Mesothelial cell of epicardium (in vitro differentiated cells): ENCODE data around the gene ZNF514. TPM values are rescaled to one million over a fixed set of nuclear protein-coding genes. Genes with fewer than 3 reads are reported as not detected.
"Not testable (repeated sequence)": the region's sequence is repeated elsewhere in the genome, so short reads cannot be mapped to it uniquely, and the experiment has no call there.

Source experiments
- DNase-seq, 2 experiments: peaks; one replicate each; pipeline ENCODE4 v3.0.0; 2021; ENCODE audit warnings: low spot score in 2 of 2; ENCODE audit not compliant: unreplicated experiment in 2 of 2
- H3K27ac Mint-ChIP-seq: 2 replicates; pipeline ENCODE4 v1.8.0; 2021; ENCODE audit warnings: mixed read lengths
- H3K27me3 Mint-ChIP-seq: 2 replicates; pipeline ENCODE4 v1.8.0; 2021; ENCODE audit warnings: low read depth, mixed read lengths
- H3K36me3 Mint-ChIP-seq: 2 replicates; pipeline ENCODE4 v1.8.0; 2021; ENCODE audit warnings: mixed read lengths
- H3K4me1 Mint-ChIP-seq: 2 replicates; pipeline ENCODE4 v1.8.0; 2021; ENCODE audit warnings: mixed read lengths
- H3K4me3 Mint-ChIP-seq: 2 replicates; pipeline ENCODE4 v1.8.0; 2021; ENCODE audit warnings: mild to moderate bottlenecking, moderate library complexity, mixed read lengths
- H3K9me3 Mint-ChIP-seq: 2 replicates; pipeline ENCODE4 v1.8.0; 2021; ENCODE audit warnings: mixed read lengths
- total RNA-seq: library from RNA; stranded (reverse); gene quantifications from 3 replicates; pipeline ENCODE4 v1.2.1, GENCODE V29; 2021
- TF ChIP-seq, protein P1 (sequence below): fragments of 200-600 bp; sonication (generic); IDR thresholded peaks from one replicate; pipeline ENCODE4 v1.5.0; 2021; ENCODE audit warnings: antibody characterized with exemption; ENCODE audit not compliant: unreplicated experiment

The ZNF514 gene
- total RNA-seq, 1 donor from 2014 or later = 36.4 TPM

DNA sequence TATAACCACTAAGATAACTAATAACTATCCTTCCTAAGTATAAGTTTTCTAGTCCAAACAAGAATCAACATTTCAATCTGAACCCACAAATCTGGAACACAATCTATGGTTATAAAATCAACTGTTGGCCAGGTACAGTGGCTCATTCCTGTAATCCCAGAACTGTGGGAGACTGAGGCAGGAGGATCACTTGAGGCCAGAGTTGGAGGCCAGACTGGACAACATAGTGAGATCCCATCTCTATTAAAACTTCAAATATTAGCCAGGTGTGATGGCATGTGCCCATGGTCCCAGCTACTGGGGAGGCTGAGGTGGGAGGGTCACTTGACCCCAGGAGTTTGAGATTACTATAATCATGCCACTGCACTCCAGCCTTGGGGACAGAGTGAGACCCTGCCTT, 49.3 kb downstream of the ZNF514 start:
- H3K27ac Mint-ChIP-seq = no peak overlapping the region
- no peaks in the 10 kb centered on the region for H3K4me1 Mint-ChIP-seq
- DNase-seq = no peak
- H3K4me3 Mint-ChIP-seq = no peak overlapping the region
- H3K27me3 Mint-ChIP-seq = no peaks in the 10 kb centered on the region
- TF ChIP-seq, protein P1, sequence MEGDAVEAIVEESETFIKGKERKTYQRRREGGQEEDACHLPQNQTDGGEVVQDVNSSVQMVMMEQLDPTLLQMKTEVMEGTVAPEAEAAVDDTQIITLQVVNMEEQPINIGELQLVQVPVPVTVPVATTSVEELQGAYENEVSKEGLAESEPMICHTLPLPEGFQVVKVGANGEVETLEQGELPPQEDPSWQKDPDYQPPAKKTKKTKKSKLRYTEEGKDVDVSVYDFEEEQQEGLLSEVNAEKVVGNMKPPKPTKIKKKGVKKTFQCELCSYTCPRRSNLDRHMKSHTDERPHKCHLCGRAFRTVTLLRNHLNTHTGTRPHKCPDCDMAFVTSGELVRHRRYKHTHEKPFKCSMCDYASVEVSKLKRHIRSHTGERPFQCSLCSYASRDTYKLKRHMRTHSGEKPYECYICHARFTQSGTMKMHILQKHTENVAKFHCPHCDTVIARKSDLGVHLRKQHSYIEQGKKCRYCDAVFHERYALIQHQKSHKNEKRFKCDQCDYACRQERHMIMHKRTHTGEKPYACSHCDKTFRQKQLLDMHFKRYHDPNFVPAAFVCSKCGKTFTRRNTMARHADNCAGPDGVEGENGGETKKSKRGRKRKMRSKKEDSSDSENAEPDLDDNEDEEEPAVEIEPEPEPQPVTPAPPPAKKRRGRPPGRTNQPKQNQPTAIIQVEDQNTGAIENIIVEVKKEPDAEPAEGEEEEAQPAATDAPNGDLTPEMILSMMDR = no peak
- H3K9me3 Mint-ChIP-seq = no peaks in the 10 kb centered on the region
- H3K36me3 Mint-ChIP-seq = peaks cover 33% of the 10 kb centered on the region

DNA sequence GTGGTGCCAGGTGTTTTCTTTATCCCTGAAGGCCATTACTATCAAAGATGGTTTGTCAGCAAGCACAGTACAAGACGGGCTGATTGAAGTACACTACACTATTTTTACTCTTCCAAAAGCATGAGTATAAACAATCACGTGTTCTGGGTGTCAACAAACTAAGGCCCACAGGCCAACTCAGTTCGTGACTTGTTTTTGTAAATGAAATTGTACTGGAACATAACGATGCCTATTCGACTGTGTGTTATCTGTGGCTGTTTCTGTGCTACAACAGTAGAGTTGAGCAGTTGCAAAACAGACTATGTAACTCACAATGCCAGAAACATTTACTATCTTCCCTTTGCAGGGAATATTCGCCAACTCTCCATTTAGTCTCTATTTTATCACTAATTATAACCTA, 50.4 kb downstream of the ZNF514 start:
- H3K36me3 Mint-ChIP-seq = peaks cover 30% of the 10 kb centered on the region
- no peaks in the 10 kb centered on the region for H3K4me1 Mint-ChIP-seq
- no peaks in the 10 kb centered on the region for H3K9me3 Mint-ChIP-seq
- no peak overlapping the region for H3K27ac Mint-ChIP-seq
- TF ChIP-seq, protein P1 = no peak
- DNase-seq = no peak
- H3K27me3 Mint-ChIP-seq = no peaks in the 10 kb centered on the region
- H3K4me3 Mint-ChIP-seq = no peak overlapping the region

DNA sequence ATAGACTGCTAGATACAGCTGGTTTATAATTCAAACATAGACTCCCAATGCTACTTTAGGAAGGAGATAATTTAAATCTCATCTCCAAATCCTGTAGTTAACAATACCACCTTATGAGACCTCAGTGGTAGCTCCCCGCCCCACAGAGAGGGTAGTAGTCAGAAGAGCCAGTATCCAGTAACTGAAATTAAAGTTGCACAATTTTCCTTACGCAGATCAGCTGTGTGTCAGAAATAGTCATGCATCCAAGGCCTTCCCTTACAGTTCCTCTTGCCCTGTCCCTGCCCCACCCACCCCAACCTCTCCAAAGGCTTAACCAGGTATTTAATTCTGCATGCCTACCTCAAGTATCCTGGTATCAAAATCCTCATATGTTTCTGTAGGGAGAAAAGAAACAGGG, 53.6 kb downstream of the ZNF514 start:
- Mint-ChIP-seq H3K27ac (no peak overlapping the region), H3K27me3 (no peaks in the 10 kb centered on the region), H3K9me3 (no peaks in the 10 kb centered on the region), H3K4me1 (no peaks in the 10 kb centered on the region), H3K4me3 (no peak overlapping the region), H3K36me3 (peaks cover 37% of the 10 kb centered on the region)
- DNase-seq = no peak
- TF ChIP-seq, protein P1 = no peak

DNA sequence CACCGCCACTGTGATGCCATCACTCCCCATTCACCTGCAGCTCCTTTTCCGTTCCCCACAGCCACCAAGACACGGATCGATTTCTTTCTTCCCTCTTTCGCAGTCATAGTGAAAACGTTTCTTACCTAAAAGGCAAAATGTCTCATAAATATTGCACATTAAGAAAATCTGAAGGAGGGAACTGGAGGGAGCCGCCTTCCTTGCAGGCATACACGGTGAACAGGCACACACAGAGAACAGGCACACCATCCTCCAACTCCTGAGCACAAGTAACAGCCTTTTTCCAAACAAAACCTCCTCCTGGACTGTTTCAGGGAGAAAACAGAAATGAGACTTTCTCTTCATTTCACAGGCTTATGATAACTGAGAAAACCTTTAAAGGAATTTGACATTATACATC, 55.0 kb downstream of the ZNF514 start:
- H3K4me1 Mint-ChIP-seq = no peaks in the 10 kb centered on the region
- H3K27ac Mint-ChIP-seq = no peak overlapping the region
- H3K36me3 Mint-ChIP-seq = peaks cover 40% of the 10 kb centered on the region
- TF ChIP-seq, protein P1 = no peak
- no peak for DNase-seq
- H3K4me3 Mint-ChIP-seq = no peak overlapping the region
- H3K9me3 Mint-ChIP-seq = no peaks in the 10 kb centered on the region
- no peaks in the 10 kb centered on the region for H3K27me3 Mint-ChIP-seq

DNA sequence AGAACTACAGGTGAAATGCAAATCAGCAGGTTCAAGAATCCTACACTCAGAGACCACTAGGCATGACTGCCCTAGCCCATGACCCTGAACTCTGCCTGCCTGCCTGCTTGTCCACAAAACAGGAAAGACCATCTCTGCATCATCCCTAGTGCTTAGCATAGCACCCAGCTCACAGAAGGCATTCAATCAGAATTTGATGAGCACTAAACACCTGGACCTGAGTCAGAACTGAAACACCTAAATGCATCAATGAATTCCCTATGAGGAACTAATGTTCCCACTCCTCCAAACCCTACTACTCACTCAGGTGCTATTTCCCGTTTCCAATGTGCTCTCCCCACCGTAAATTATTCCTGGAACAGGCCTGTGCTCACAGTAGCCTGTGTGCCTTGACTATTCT, 59.7 kb downstream of the ZNF514 start:
- TF ChIP-seq, protein P1 = no peak
- Mint-ChIP-seq H3K27me3 (no peaks in the 10 kb centered on the region), H3K27ac (no peak overlapping the region), H3K4me1 (no peaks in the 10 kb centered on the region), H3K36me3 (peaks cover 62% of the 10 kb centered on the region), H3K9me3 (peaks cover 12% of the 10 kb centered on the region), H3K4me3 (no peak overlapping the region)
- DNase-seq = no peak

DNA sequence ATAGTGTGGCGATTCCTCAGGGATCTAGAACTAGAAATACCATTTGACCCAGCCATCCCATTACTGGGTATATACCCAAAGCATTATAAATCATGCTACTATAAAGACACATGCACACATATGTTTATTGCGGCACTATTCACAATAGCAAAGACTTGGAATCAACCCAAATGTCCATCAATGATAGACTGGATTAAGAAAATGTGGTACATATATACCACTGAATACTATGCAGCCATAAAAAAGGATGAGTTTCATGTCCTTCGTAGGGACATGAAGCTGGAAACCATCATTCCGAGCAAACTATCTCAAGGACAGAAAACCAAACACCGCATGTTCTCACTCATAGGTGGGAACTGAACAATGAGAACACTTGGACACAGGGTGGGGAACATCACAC, 61.4 kb downstream of the ZNF514 start:
- DNase-seq, H3K27me3 Mint-ChIP-seq, H3K27ac Mint-ChIP-seq, H3K4me3 Mint-ChIP-seq, H3K4me1 Mint-ChIP-seq: not testable (repeated sequence)
- peaks cover 21% of the 10 kb centered on the region for H3K9me3 Mint-ChIP-seq
- peaks cover 72% of the 10 kb centered on the region for H3K36me3 Mint-ChIP-seq

Other genes starting within 250 kb of the ZNF514 start
- gene MAL, start 134.1 kb downstream of the ZNF514 start, total RNA-seq = not detected in 3 replicates
- 45.2 to 47.6 TPM (median 45.8 TPM) in 3 replicates for gene MRPS5, start 38.0 kb downstream of the ZNF514 start, total RNA-seq
- gene ZNF2, start 6.0 kb upstream of the ZNF514 start, total RNA-seq = 5.9 to 6.2 TPM (median 6.2 TPM) in 3 replicates
- 16.7 to 17.2 TPM (median 17.0 TPM) in 3 replicates for gene ZNF892, start 47.7 kb upstream of the ZNF514 start, total RNA-seq
- gene PROM2, start 114.6 kb upstream of the ZNF514 start, total RNA-seq = 20.3 to 23.5 TPM (median 22.1 TPM) in 3 replicates
- gene KCNIP3, start 137.5 kb upstream of the ZNF514 start, total RNA-seq = 8.3 to 9.2 TPM (median 8.3 TPM) in 3 replicates
- 43.3 to 45.2 TPM (median 43.5 TPM) in 3 replicates for gene FAHD2A, start 242.9 kb upstream of the ZNF514 start, total RNA-seq